Measurements from ENCODE around the gene KRTAP4-9. TPM values are rescaled to one million over a fixed set of nuclear protein-coding genes. Genes with fewer than 3 reads are reported as not detected.

KRTAP4-9 gene
- polyA plus RNA-seq, 2 of the 4 experiments (the other 2 are of a cell fraction), result not detected

DNA sequence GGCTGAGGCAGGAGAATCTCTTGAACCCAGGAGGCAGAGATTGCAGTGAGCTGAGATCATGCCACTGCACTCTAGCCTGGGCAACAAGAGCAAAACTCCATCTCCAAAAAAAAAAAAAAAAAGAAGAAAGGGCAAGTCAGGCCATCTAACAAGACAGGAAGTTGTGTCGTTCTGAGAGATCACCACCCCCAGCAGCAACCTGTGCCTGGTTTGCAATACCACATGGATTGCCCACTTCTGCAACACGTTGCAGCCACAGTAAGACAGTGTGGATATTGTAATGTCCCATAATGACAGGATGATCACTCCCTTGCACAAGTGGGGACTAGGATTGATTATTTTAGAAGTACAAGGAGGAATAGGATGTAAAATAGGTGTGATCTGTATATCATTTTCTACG, 36.2 kb upstream of the KRTAP4-9 start:
- POLR2A ChIA-PET, result no interaction called here
- CTCF ChIA-PET, result interaction anchor here (2.5 kb wide), 1 partner anchor 10 kb away, joined by 6 read pairs; no protein-coding TSS in a partner anchor
- FAIRE-seq (no peak), DNase-seq (ENCODE audit: low read depth in 1 of 2, low spot score in 1 of 2) (no peak), ATAC-seq (no peak)
- no peak for TF ChIP-seq JUN (IDR thresholded peaks at IDR 0.05)
- no peak for TF ChIP-seq ZFP36 (IDR thresholded peaks at IDR 0.05; ENCODE audit: borderline replicate concordance, partially characterized antibody)
- no peak for TF ChIP-seq RARB (CRISPR knock-in tag; IDR thresholded peaks at IDR 0.05)
- no peak for TF ChIP-seq MAZ (IDR thresholded peaks at IDR 0.05; ENCODE audit: borderline replicate concordance, low read depth, low read length)
- Histone ChIP-seq H3K27ac (no peak overlapping the region), H3K9me3 (no peaks in the 10 kb centered on the region), H3K4me1 (peaks cover 7% of the 10 kb centered on the region; the same call in 2 of the 3 replicates), H3K4me2 (no peak overlapping the region), H3K4me3 (no peak overlapping the region)
- 88% methylated on average over 3 of the region's 3 CpGs for WGBS (ENCODE audit: missing lambda C conversion rate)

DNA sequence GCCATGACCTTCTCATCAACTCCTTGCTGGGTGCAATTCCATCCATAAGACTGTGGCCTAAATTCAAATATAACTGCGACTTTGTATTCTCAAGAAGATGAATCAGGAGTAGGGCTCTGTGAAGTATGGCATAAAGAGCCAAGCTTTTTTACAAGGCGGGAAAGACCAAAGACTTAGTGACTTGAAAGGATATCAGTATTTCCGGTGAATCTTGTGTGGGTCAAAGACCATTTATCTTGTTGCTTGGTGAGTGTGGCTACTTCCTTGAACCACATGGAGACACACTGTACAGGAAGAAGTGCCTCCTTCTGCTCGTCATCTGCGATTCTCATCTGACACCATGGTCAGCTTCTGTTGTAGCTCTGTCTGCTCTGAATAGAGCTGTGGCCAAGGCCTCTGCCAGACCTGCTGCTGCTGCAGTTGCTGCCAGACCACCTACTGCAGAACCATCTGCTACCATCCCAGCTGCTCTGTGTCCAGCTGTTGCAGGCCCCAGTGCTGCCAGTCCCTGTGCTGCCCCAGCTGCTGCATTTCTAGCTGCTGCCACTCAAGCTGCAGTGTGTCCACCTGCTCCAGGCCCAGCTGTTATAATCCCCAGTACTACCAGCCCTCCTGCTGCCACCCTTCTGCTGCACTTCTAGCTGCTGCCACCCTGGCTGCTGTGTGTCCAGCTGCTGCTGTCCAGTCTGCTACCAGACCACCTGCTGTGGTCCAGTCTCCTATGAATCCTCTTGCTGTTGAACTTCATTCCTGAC, 33.4 kb upstream of the KRTAP4-9 start:
- peak in 1 of 2 experiments; percentile 40; a peak in 1 of 6 replicates for ATAC-seq
- H3K4me2 ChIP-seq, result no peak overlapping the region
- CTCF ChIA-PET, result interaction anchor here (0.6 to 1.3 kb wide), 5 partner anchors 19 to 591 kb away, joined by 3 to 5 read pairs (median 3); no protein-coding TSS in a partner anchor
- POLR2A ChIA-PET, result no interaction called here
- TF ChIP-seq RFX5 (IDR thresholded peaks at IDR 0.05), result no peak
- no peak for TF ChIP-seq ZC3H11A (IDR thresholded peaks at IDR 0.05)
- no peak for TF ChIP-seq GATA3 (IDR thresholded peaks at IDR 0.05; ENCODE audit: borderline replicate concordance)
- no peak for TF ChIP-seq MAFK (IDR thresholded peaks at IDR 0.05; ENCODE audit: partially characterized antibody)
- no peak for TF ChIP-seq RCOR1 (IDR thresholded peaks at IDR 0.05; ENCODE audit: low read depth, low read length)
- TF ChIP-seq, protein P1, sequence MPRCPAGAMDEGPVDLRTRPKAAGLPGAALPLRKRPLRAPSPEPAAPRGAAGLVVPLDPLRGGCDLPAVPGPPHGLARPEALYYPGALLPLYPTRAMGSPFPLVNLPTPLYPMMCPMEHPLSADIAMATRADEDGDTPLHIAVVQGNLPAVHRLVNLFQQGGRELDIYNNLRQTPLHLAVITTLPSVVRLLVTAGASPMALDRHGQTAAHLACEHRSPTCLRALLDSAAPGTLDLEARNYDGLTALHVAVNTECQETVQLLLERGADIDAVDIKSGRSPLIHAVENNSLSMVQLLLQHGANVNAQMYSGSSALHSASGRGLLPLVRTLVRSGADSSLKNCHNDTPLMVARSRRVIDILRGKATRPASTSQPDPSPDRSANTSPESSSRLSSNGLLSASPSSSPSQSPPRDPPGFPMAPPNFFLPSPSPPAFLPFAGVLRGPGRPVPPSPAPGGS (IDR thresholded peaks at IDR 0.05), result no peak
- H3K9me3 ChIP-seq, result no peaks in the 10 kb centered on the region
- H3K27ac ChIP-seq, result no peak overlapping the region
- DNase-seq (ENCODE audit: low read depth in 1 of 2, low spot score in 1 of 2), result no peak
- no peak overlapping the region for H3K4me3 ChIP-seq
- no peak for FAIRE-seq
- no peaks in the 10 kb centered on the region for H3K4me1 ChIP-seq
- 94% methylated on average over 5 of the region's 5 CpGs for WGBS (ENCODE audit: missing lambda C conversion rate)

DNA sequence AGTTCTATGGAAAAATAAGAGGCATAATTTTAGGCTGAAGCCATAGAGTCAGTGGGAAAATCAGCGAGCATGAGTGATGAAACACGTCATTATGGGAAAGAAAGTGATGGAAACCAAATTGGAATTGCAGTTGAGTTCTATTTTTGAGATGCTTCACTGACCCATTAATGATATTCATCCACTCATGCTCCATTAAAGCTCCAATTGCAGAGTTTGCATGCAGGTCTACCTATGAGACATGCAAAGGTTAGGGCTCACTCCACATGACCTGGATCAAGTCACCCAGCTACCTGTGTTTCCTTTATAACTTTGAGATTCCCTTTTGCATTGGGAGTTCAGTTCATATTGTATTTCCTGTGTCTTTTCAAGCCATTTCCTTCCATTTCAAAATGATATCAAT, 31.5 kb upstream of the KRTAP4-9 start:
- ATAC-seq (no peak), FAIRE-seq (no peak), DNase-seq (ENCODE audit: low read depth in 1 of 2, low spot score in 1 of 2) (no peak)
- H3K4me1 ChIP-seq, result no peaks in the 10 kb centered on the region
- CTCF ChIA-PET, result no interaction called here
- POLR2A ChIA-PET, result no interaction called here
- TF ChIP-seq CHD2 (IDR thresholded peaks at IDR 0.05; ENCODE audit: low read length, partially characterized antibody), result no peak
- TF ChIP-seq HOXB5 (CRISPR knock-in tag; IDR thresholded peaks at IDR 0.05), result no peak
- TF ChIP-seq NR3C1 (IDR thresholded peaks at IDR 0.05), result no peak
- no peak for TF ChIP-seq HDAC2 (IDR thresholded peaks at IDR 0.05)
- no peak for TF ChIP-seq EP300 (IDR thresholded peaks at IDR 0.05)
- no peak for TF ChIP-seq MAFK (IDR thresholded peaks at IDR 0.05; ENCODE audit: partially characterized antibody)
- TF ChIP-seq NFE2L2 (conservative IDR thresholded peaks at IDR 0.05; ENCODE audit: low read length), result no peak
- TF ChIP-seq, protein P2, sequence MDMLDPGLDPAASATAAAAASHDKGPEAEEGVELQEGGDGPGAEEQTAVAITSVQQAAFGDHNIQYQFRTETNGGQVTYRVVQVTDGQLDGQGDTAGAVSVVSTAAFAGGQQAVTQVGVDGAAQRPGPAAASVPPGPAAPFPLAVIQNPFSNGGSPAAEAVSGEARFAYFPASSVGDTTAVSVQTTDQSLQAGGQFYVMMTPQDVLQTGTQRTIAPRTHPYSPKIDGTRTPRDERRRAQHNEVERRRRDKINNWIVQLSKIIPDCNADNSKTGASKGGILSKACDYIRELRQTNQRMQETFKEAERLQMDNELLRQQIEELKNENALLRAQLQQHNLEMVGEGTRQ (IDR thresholded peaks at IDR 0.05), result no peak
- TF ChIP-seq EHMT2 (IDR thresholded peaks at IDR 0.05; ENCODE audit: low read depth), result no peak
- no peak for TF ChIP-seq PHF8 (IDR thresholded peaks at IDR 0.05; ENCODE audit: borderline replicate concordance, low read depth)
- no peak for TF ChIP-seq MAZ (IDR thresholded peaks at IDR 0.05; ENCODE audit: borderline replicate concordance, low read depth, low read length)
- TF ChIP-seq, protein P3, sequence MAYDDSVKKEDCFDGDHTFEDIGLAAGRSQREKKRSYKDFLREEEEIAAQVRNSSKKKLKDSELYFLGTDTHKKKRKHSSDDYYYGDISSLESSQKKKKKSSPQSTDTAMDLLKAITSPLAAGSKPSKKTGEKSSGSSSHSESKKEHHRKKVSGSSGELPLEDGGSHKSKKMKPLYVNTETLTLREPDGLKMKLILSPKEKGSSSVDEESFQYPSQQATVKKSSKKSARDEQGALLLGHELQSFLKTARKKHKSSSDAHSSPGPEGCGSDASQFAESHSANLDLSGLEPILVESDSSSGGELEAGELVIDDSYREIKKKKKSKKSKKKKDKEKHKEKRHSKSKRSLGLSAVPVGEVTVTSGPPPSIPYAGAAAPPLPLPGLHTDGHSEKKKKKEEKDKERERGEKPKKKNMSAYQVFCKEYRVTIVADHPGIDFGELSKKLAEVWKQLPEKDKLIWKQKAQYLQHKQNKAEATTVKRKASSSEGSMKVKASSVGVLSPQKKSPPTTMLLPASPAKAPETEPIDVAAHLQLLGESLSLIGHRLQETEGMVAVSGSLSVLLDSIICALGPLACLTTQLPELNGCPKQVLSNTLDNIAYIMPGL (CRISPR knock-in tag; IDR thresholded peaks at IDR 0.05; ENCODE audit: borderline replicate concordance), result no peak
- no peak for TF ChIP-seq RARB (CRISPR knock-in tag; IDR thresholded peaks at IDR 0.05)
- TF ChIP-seq, protein P4, sequence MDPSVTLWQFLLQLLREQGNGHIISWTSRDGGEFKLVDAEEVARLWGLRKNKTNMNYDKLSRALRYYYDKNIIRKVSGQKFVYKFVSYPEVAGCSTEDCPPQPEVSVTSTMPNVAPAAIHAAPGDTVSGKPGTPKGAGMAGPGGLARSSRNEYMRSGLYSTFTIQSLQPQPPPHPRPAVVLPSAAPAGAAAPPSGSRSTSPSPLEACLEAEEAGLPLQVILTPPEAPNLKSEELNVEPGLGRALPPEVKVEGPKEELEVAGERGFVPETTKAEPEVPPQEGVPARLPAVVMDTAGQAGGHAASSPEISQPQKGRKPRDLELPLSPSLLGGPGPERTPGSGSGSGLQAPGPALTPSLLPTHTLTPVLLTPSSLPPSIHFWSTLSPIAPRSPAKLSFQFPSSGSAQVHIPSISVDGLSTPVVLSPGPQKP (IDR thresholded peaks at IDR 0.05; ENCODE audit: low read depth, low read length), result no peak
- no peak for TF ChIP-seq RCOR1 (IDR thresholded peaks at IDR 0.05; ENCODE audit: low read depth, low read length)
- TF ChIP-seq, protein P5, sequence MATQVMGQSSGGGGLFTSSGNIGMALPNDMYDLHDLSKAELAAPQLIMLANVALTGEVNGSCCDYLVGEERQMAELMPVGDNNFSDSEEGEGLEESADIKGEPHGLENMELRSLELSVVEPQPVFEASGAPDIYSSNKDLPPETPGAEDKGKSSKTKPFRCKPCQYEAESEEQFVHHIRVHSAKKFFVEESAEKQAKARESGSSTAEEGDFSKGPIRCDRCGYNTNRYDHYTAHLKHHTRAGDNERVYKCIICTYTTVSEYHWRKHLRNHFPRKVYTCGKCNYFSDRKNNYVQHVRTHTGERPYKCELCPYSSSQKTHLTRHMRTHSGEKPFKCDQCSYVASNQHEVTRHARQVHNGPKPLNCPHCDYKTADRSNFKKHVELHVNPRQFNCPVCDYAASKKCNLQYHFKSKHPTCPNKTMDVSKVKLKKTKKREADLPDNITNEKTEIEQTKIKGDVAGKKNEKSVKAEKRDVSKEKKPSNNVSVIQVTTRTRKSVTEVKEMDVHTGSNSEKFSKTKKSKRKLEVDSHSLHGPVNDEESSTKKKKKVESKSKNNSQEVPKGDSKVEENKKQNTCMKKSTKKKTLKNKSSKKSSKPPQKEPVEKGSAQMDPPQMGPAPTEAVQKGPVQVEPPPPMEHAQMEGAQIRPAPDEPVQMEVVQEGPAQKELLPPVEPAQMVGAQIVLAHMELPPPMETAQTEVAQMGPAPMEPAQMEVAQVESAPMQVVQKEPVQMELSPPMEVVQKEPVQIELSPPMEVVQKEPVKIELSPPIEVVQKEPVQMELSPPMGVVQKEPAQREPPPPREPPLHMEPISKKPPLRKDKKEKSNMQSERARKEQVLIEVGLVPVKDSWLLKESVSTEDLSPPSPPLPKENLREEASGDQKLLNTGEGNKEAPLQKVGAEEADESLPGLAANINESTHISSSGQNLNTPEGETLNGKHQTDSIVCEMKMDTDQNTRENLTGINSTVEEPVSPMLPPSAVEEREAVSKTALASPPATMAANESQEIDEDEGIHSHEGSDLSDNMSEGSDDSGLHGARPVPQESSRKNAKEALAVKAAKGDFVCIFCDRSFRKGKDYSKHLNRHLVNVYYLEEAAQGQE (IDR thresholded peaks at IDR 0.05), result no peak
- no peak for TF ChIP-seq RFX5 (IDR thresholded peaks at IDR 0.05)
- TF ChIP-seq SREBF2 (IDR thresholded peaks at IDR 0.05), result no peak
- no peak for TF ChIP-seq CBX2 (IDR thresholded peaks at IDR 0.05; ENCODE audit: borderline replicate concordance, low read depth)
- 82% methylated on average over 2 of the region's 2 CpGs for WGBS (ENCODE audit: missing lambda C conversion rate)
- H3K4me3 ChIP-seq, result no peak overlapping the region
- H3K9me3 ChIP-seq, result no peaks in the 10 kb centered on the region
- H3K27ac ChIP-seq, result no peak overlapping the region
- H3K4me2 ChIP-seq, result no peak overlapping the region
